ENCODE measurements around the gene HUNK. TPM values are rescaled to one million over a fixed set of nuclear protein-coding genes. Genes with fewer than 3 reads are reported as not detected.
"Not testable (repeated sequence)": the region's sequence is repeated elsewhere in the genome, so short reads cannot be mapped to it uniquely, and the experiment has no call there.

HUNK gene
- total RNA-seq, result not detected in 2 replicates

GRCh38 chr21:31872452-31873274, at the start of gene HUNK:
Gene HUNK (plus strand): TSS chr21:31873020. CDS start chr21:31873675, 655 bp downstream.
- intact Hi-C loops (cut with micrococcal nuclease), result loop anchor here (5.0 kb wide), 1 partner anchor 140 kb away; the partner anchor contains the start of gene SCAF4

- intact Hi-C loops (cut with micrococcal nuclease), result no loop called here
These were observed 42.9 kb upstream of the HUNK start for GRCh38 chr21:31829736-31830472.

- intact Hi-C loops (cut with micrococcal nuclease), result no loop called here
These were observed 42.1 kb upstream of the HUNK start for GRCh38 chr21:31830701-31831100.

- intact Hi-C loops (cut with micrococcal nuclease), result no loop called here
These were observed 35.8 kb upstream of the HUNK start for GRCh38 chr21:31837041-31837440.

- intact Hi-C loops (cut with micrococcal nuclease), result no loop called here
These were observed 35.0 kb upstream of the HUNK start for GRCh38 chr21:31837618-31838390.

GRCh38 chr21:31838586-31839355, 34.0 kb upstream of the HUNK start:
- intact Hi-C loops (cut with micrococcal nuclease), result no loop called here

- intact Hi-C loops (cut with micrococcal nuclease), result no loop called here
These were observed 28.6 kb upstream of the HUNK start for GRCh38 chr21:31844206-31844605.

GRCh38 chr21:31845151-31845729, 27.6 kb upstream of the HUNK start:
- intact Hi-C loops (cut with micrococcal nuclease), result no loop called here

- intact Hi-C loops (cut with micrococcal nuclease), result no loop called here
These were observed 26.1 kb upstream of the HUNK start for GRCh38 chr21:31846690-31847089.

- intact Hi-C loops (cut with micrococcal nuclease), result no loop called here
These were observed 25.1 kb upstream of the HUNK start for GRCh38 chr21:31847761-31848160.

- intact Hi-C loops (cut with micrococcal nuclease), result no loop called here
These were observed 24.4 kb upstream of the HUNK start for GRCh38 chr21:31848326-31848985.

- intact Hi-C loops (cut with micrococcal nuclease), result no loop called here
These were observed 21.9 kb upstream of the HUNK start for GRCh38 chr21:31850886-31851285.

- intact Hi-C loops (cut with micrococcal nuclease), result no loop called here
These were observed 17.6 kb upstream of the HUNK start for GRCh38 chr21:31855180-31855579.

- intact Hi-C loops (cut with micrococcal nuclease), result no loop called here
These were observed 15.7 kb upstream of the HUNK start for GRCh38 chr21:31857096-31857495.

GRCh38 chr21:31857631-31858030, 15.2 kb upstream of the HUNK start:
- intact Hi-C loops (cut with micrococcal nuclease), result not testable (repeated sequence)

- intact Hi-C loops (cut with micrococcal nuclease), result no loop called here
These were observed 12.0 kb upstream of the HUNK start for GRCh38 chr21:31860851-31861250.

- intact Hi-C loops (cut with micrococcal nuclease), result no loop called here
These were observed 10.7 kb upstream of the HUNK start for GRCh38 chr21:31862078-31862477.

- intact Hi-C loops (cut with micrococcal nuclease), result no loop called here
These were observed 7.3 kb upstream of the HUNK start for GRCh38 chr21:31865429-31865970.

- intact Hi-C loops (cut with micrococcal nuclease), result loop anchor here (1.0 kb wide), 1 partner anchor 392 kb away; no protein-coding TSS in a partner anchor
These were observed 6.7 kb upstream of the HUNK start for GRCh38 chr21:31866077-31866511.

GRCh38 chr21:31869750-31870149, 3.1 kb upstream of the HUNK start:
- intact Hi-C loops (cut with micrococcal nuclease), result loop anchor here (5.0 kb wide), 1 partner anchor 137 kb away; the partner anchor contains the start of gene SCAF4
